ENCODE measurements around the gene SDHAF1. TPM values are rescaled to one million over a fixed set of nuclear protein-coding genes. Genes with fewer than 3 reads are reported as not detected.

Gene SDHAF1
- 12.1 and 12.5 TPM in 2 replicates for total RNA-seq

GRCh38 chr19:35995048-35995993 is at the start of gene SDHAF1:
Gene SDHAF1 (plus strand): TSS chr19:35995188. CDS start chr19:35995275, 87 bp downstream.

GRCh38 chr19:36008336-36008978 is 13.5 kb downstream of the SDHAF1 start, which contains the start of gene SYNE4:
Gene SYNE4 (minus strand): TSS chr19:36008813. CDS start chr19:36008681, 132 bp downstream.

GRCh38 chr19:36014012-36014924 is 19.3 kb downstream of the SDHAF1 start, which contains the start of gene ALKBH6:
Gene ALKBH6 (minus strand): TSS chr19:36014213. CDS start chr19:36013397, 816 bp downstream.

GRCh38 chr19:36032251-36033104 is 37.5 kb downstream of the SDHAF1 start, which contains the start of gene CLIP3:
Gene CLIP3 (minus strand): TSS chr19:36032873. CDS start chr19:36032357, 516 bp downstream.

Other genes starting within 250 kb of the SDHAF1 start
- gene U2AF1L4, start 249.8 kb upstream of the SDHAF1 start, total RNA-seq = 7.3 and 7.9 TPM in 2 replicates
- gene PSENEN, start 249.5 kb upstream of the SDHAF1 start, total RNA-seq = 15.1 and 17.5 TPM in 2 replicates
- gene LIN37, start 246.6 kb upstream of the SDHAF1 start, total RNA-seq = 10.5 and 11.0 TPM in 2 replicates
- 36.4 and 96.1 TPM in 2 replicates for gene HSPB6, start 238.2 kb upstream of the SDHAF1 start, total RNA-seq
- gene PROSER3, start 237.0 kb upstream of the SDHAF1 start, total RNA-seq = 2.8 and 4.0 TPM in 2 replicates
- 1.7 and 2.9 TPM in 2 replicates for gene ARHGAP33, start 219.6 kb upstream of the SDHAF1 start, total RNA-seq
- not detected in 2 replicates for gene PRODH2, start 182.3 kb upstream of the SDHAF1 start, total RNA-seq
- gene NPHS1, start 142.7 kb upstream of the SDHAF1 start, total RNA-seq = not detected in 2 replicates
- gene KIRREL2, start 138.3 kb upstream of the SDHAF1 start, total RNA-seq = 0.28 TPM in 1 of 2 replicates, not detected in the other
- gene APLP1, start 126.6 kb upstream of the SDHAF1 start, total RNA-seq = 12.7 and 14.8 TPM in 2 replicates
- gene NFKBID, start 94.6 kb upstream of the SDHAF1 start, total RNA-seq = 2.0 and 2.5 TPM in 2 replicates
- gene HCST, start 92.7 kb upstream of the SDHAF1 start, total RNA-seq = 0.38 and 0.56 TPM in 2 replicates
- gene TYROBP, start 86.9 kb upstream of the SDHAF1 start, total RNA-seq = not detected in 2 replicates
- gene LRFN3, start 58.8 kb upstream of the SDHAF1 start, total RNA-seq = 1.2 and 2.3 TPM in 2 replicates
- gene SYNE4, start 13.6 kb downstream of the SDHAF1 start, total RNA-seq = 0.19 and 0.28 TPM in 2 replicates
- 18.3 and 20.5 TPM in 2 replicates for gene ALKBH6, start 19.0 kb downstream of the SDHAF1 start, total RNA-seq
- gene CLIP3, start 37.7 kb downstream of the SDHAF1 start, total RNA-seq = 2.5 and 5.4 TPM in 2 replicates
- 3.3 and 4.5 TPM in 2 replicates for gene THAP8, start 59.1 kb downstream of the SDHAF1 start, total RNA-seq
- gene WDR62, start 59.7 kb downstream of the SDHAF1 start, total RNA-seq = 0.85 and 8.4 TPM in 2 replicates
- not detected in 2 replicates for gene OVOL3, start 116.0 kb downstream of the SDHAF1 start, total RNA-seq
- 41.7 and 65.2 TPM in 2 replicates for gene POLR2I, start 119.7 kb downstream of the SDHAF1 start, total RNA-seq
- 179 and 333 TPM in 2 replicates for gene TBCB, start 120.3 kb downstream of the SDHAF1 start, total RNA-seq
- 198 and 306 TPM in 2 replicates for gene CAPNS1, start 144.9 kb downstream of the SDHAF1 start, total RNA-seq
- gene COX7A1, start 157.3 kb downstream of the SDHAF1 start, total RNA-seq = 25.4 and 70.5 TPM in 2 replicates
- 6.1 and 9.3 TPM in 2 replicates for gene ZNF565, start 219.5 kb downstream of the SDHAF1 start, total RNA-seq
- 85.4 and 89.9 TPM in 2 replicates for gene ZNF146, start 219.9 kb downstream of the SDHAF1 start, total RNA-seq